Esophagus (tissue), 2 donors: ENCODE measurements around the gene MYO1A. TPM values are rescaled to one million over a fixed set of nuclear protein-coding genes. Genes with fewer than 3 reads are reported as not detected.

Experiments
- H3K27ac ChIP-seq, 2 donors: one replicate each; pipeline ENCODE4 v1.5.1; 2013; ENCODE audit warnings: low read depth in 2 of 2, mild to moderate bottlenecking in 2 of 2, inconsistent platforms in 1 of 2, low read length in 1 of 2, moderate library complexity in 1 of 2
- H3K27me3 ChIP-seq, 2 donors: one replicate each; pipeline ENCODE4 v1.6.1; 2013; ENCODE audit warnings: low read length in 2 of 2, control low read depth in 1 of 2, mild to moderate bottlenecking in 1 of 2; ENCODE audit not compliant: insufficient read depth in 2 of 2, control insufficient read depth in 1 of 2
- H3K36me3 ChIP-seq, 2 donors: one replicate each; pipeline ENCODE4 v1.6.1; 2013; ENCODE audit warnings: low read length in 1 of 2; ENCODE audit not compliant: control insufficient read depth in 2 of 2, insufficient read depth in 2 of 2
- H3K4me1 ChIP-seq, 2 donors: one replicate each; pipeline ENCODE4 v1.6.1; 2013; ENCODE audit warnings: low read length in 1 of 2; ENCODE audit not compliant: control insufficient read depth in 2 of 2, insufficient read depth in 2 of 2
- H3K4me3 ChIP-seq, 2 donors: one replicate each; pipeline ENCODE4 v1.5.1; 2013; ENCODE audit warnings: low read length in 2 of 2, mild to moderate bottlenecking in 2 of 2, low read depth in 1 of 2, moderate library complexity in 1 of 2
- H3K9me3 ChIP-seq, 2 donors: one replicate each; pipeline ENCODE4 v1.6.1; 2013; ENCODE audit warnings: mild to moderate bottlenecking in 2 of 2, low read depth in 1 of 2, low read length in 1 of 2, moderate library complexity in 1 of 2; ENCODE audit not compliant: control insufficient read depth in 2 of 2, insufficient read depth in 1 of 2
- WGBS, 2 donors: extraction: QIAGEN DNeasy Blood & Tissue Kit; methylation state at CpG; one replicate each; pipeline ENCODE4 v1.1.7; 2013; 5-methylcytosine and 5-hydroxymethylcytosine counted together
- polyA plus RNA-seq, 2 donors: library from polyadenylated mRNA; stranded (reverse); fragments of 200-250 nt; gene quantifications; one replicate each; pipeline ENCODE4 v1.2.3, GENCODE V29; 2013
- donor health status: healthy with polysubstance abuse.
- donor health status: Bipolar disorder and iron deficiency.

MYO1A gene
- polyA plus RNA-seq, 2 donors, result 0.12 to 0.31 TPM

GRCh38 chr12:57040211-57040610, 9.7 kb downstream of the MYO1A start:
- no peak overlapping the region for H3K27ac ChIP-seq
- 90 to 91% methylated on average over 4 of the region's 4 CpGs for WGBS, 2 donors
- H3K4me1 ChIP-seq, result peaks cover 0 to 2% of the 10 kb centered on the region in 2 donors
- H3K36me3 ChIP-seq, result no peaks in the 10 kb centered on the region
- no peaks in the 10 kb centered on the region for H3K9me3 ChIP-seq
- H3K4me3 ChIP-seq, result no peak overlapping the region
- H3K27me3 ChIP-seq, result no peaks in the 10 kb centered on the region

GRCh38 chr12:57039016-57039798, 10.7 kb downstream of the MYO1A start:
- 83 to 85% methylated on average over 9 of the region's 9 CpGs for WGBS, 2 donors
- no peaks in the 10 kb centered on the region for H3K36me3 ChIP-seq
- no peak overlapping the region for H3K4me3 ChIP-seq

GRCh38 chr12:57037264-57037663, 12.7 kb downstream of the MYO1A start:
- Histone ChIP-seq H3K4me1 (no peaks in the 10 kb centered on the region), H3K9me3 (no peaks in the 10 kb centered on the region), H3K4me3 (no peak overlapping the region), H3K36me3 (no peaks in the 10 kb centered on the region), H3K27me3 (no peaks in the 10 kb centered on the region), H3K27ac (no peak overlapping the region)
- WGBS, 2 donors, result 71 to 77% methylated on average over 3 of the region's 3 CpGs

More at GRCh38 chr12:57039016-57039798, 10.7 kb downstream of the MYO1A start:
- Histone ChIP-seq H3K9me3 (no peaks in the 10 kb centered on the region), H3K27me3 (no peaks in the 10 kb centered on the region), H3K4me1 (peaks cover 0 to 2% of the 10 kb centered on the region in 2 donors), H3K27ac (no peak overlapping the region)

GRCh38 chr12:57033431-57033830, 16.5 kb downstream of the MYO1A start:
- 54 to 71% methylated on average over 3 of the region's 3 CpGs for WGBS, 2 donors
- no peaks in the 10 kb centered on the region for H3K27me3 ChIP-seq
- H3K4me1 ChIP-seq, result peaks cover 0 to 4% of the 10 kb centered on the region in 2 donors
- no peaks in the 10 kb centered on the region for H3K9me3 ChIP-seq
- H3K4me3 ChIP-seq, result no peak overlapping the region
- H3K27ac ChIP-seq, result no peak overlapping the region
- no peaks in the 10 kb centered on the region for H3K36me3 ChIP-seq

- H3K36me3 ChIP-seq, result no peaks in the 10 kb centered on the region
- no peak overlapping the region for H3K27ac ChIP-seq
- 71 to 73% methylated on average over 7 of the region's 7 CpGs for WGBS, 2 donors
Observed at GRCh38 chr12:57031789-57032188, 18.1 kb downstream of the MYO1A start.

GRCh38 chr12:57031138-57031725, 18.7 kb downstream of the MYO1A start:
- peaks cover 0 to 4% of the 10 kb centered on the region in 2 donors for H3K4me1 ChIP-seq
- no peaks in the 10 kb centered on the region for H3K9me3 ChIP-seq
- H3K27ac ChIP-seq, result peak overlapping the region; percentile 50 to 69
- H3K4me3 ChIP-seq, result no peak overlapping the region
- H3K27me3 ChIP-seq, result no peaks in the 10 kb centered on the region
- H3K36me3 ChIP-seq, result no peaks in the 10 kb centered on the region
- WGBS, 2 donors, result 16 to 20% methylated on average over 2 of the region's 2 CpGs

More at GRCh38 chr12:57031789-57032188, 18.1 kb downstream of the MYO1A start:
- no peaks in the 10 kb centered on the region for H3K9me3 ChIP-seq
- peaks cover 0 to 4% of the 10 kb centered on the region in 2 donors for H3K4me1 ChIP-seq
- H3K4me3 ChIP-seq, result no peak overlapping the region
- H3K27me3 ChIP-seq, result no peaks in the 10 kb centered on the region

- no peaks in the 10 kb centered on the region for H3K9me3 ChIP-seq
- no peak overlapping the region for H3K27ac ChIP-seq
- H3K4me3 ChIP-seq, result no peak overlapping the region
- no peaks in the 10 kb centered on the region for H3K27me3 ChIP-seq
- H3K4me1 ChIP-seq, result peaks cover 0 to 4% of the 10 kb centered on the region in 2 donors
- WGBS, 2 donors, result 93% methylated on average over 7 of the region's 7 CpGs
- H3K36me3 ChIP-seq, result no peaks in the 10 kb centered on the region
Observed at GRCh38 chr12:57029457-57029856, 20.5 kb downstream of the MYO1A start.

- no peak overlapping the region for H3K4me3 ChIP-seq
- H3K4me1 ChIP-seq, result peaks cover 0 to 4% of the 10 kb centered on the region in 2 donors
- H3K9me3 ChIP-seq, result no peaks in the 10 kb centered on the region
- WGBS, 2 donors, result 68 to 75% methylated on average over 5 of the region's 5 CpGs
- H3K27ac ChIP-seq, result no peak overlapping the region
- no peaks in the 10 kb centered on the region for H3K27me3 ChIP-seq
- H3K36me3 ChIP-seq, result no peaks in the 10 kb centered on the region
Observed at GRCh38 chr12:57027805-57028153, 22.1 kb downstream of the MYO1A start.

GRCh38 chr12:57027011-57027804, 22.7 kb downstream of the MYO1A start:
- Histone ChIP-seq H3K4me3 (no peak overlapping the region), H3K27ac (no peak overlapping the region), H3K4me1 (peaks cover 0 to 4% of the 10 kb centered on the region in 2 donors), H3K9me3 (no peaks in the 10 kb centered on the region), H3K36me3 (no peaks in the 10 kb centered on the region), H3K27me3 (no peaks in the 10 kb centered on the region)
- WGBS, 2 donors, result 65 to 74% methylated on average over 13 of the region's 13 CpGs
